ENCODE data around the gene TGFB2.
A peak's percentile ranks its signal among the peaks of the same experiment; 100 is the strongest.

The TGFB2 gene

DNA sequence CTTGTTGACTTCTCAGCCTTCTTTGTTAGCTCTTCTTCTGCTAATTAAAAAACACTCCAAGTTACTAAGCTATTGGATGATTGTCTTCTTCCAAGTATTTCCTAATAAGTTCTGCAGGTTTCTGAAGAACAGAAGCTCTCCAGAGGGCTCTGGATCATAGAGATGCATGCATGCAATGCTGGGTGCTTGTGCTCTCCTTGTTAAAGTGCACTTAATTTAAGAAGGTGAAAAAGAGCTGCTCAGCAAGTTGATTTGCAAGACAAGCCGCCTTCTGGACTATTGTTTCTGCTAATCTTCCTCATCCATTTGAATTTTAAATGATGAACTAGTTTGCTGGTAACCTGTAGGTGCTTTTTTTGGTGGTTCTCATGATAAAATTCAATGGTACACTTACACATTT is 43.9 kb upstream of the TGFB2 start:
- WGBS (ENCODE audit: insufficient coverage): no CpG with 5 or more reads among the region's 1 CpG

GRCh38 chr1:218302155-218302554 is 43.0 kb upstream of the TGFB2 start:
- Histone ChIP-seq H3K9me3 (ENCODE audit: control extremely low read depth in 1 of 5, control insufficient read depth in 4 of 5, insufficient read depth in 2 of 5, low read depth in 1 of 5, low read length in 4 of 5) (no peaks in the 10 kb centered on the region), H3K4me1 (ENCODE audit: control extremely low read depth in 1 of 4, control insufficient read depth in 4 of 4, insufficient read depth in 4 of 4, low read length in 3 of 4) (peaks cover 11 to 17% (median 12%) of the 10 kb centered on the region in 4 experiments), H3K27me3 (replicated peaks in 2 of 5; ENCODE audit: control insufficient read depth in 4 of 5, insufficient read depth in 5 of 5, low read length in 4 of 5) (no peaks in the 10 kb centered on the region), H3K27ac (ENCODE audit: insufficient read depth in 1 of 2, low read depth in 1 of 2, low read length in 2 of 2, poor library complexity in 1 of 2, severe bottlenecking in 2 of 2) (no peak overlapping the region), H3K4me3 (ENCODE audit: control insufficient read depth in 1 of 7, extremely low read depth in 1 of 7, insufficient read depth in 4 of 7, low read depth in 2 of 7, low read length in 6 of 7) (no peak overlapping the region), H3K36me3 (ENCODE audit: control insufficient read depth in 4 of 4, insufficient read depth in 4 of 4, low read length in 3 of 4) (peaks cover 0 to 17% (median 5%) of the 10 kb centered on the region in 4 experiments)
- ChIA-PET POLR2A (interaction anchor here (0.9 kb wide), 1 partner anchor 102 kb away, joined by 3 read pairs; no protein-coding TSS in a partner anchor), CTCF (interaction anchor here (0.7 to 3.2 kb wide), 8 partner anchors 10 to 1510 kb away, joined by 3 to 13 read pairs (median 3); partner anchors contain the start of gene RRP15)
- 96% methylated on average over 3 of the region's 3 CpGs for whole genome bisulfite sequencing (ENCODE audit: insufficient coverage)
- no peak for DNase-seq

More for the DNA sequence above, 43.9 kb upstream of the TGFB2 start:
- no peaks in the 10 kb centered on the region for H3K27me3 ChIP-seq (replicated peaks in 2 of 5; ENCODE audit: control insufficient read depth in 4 of 5, insufficient read depth in 5 of 5, low read length in 4 of 5)
- no peak for DNase-seq
- no peaks in the 10 kb centered on the region for H3K9me3 ChIP-seq (ENCODE audit: control extremely low read depth in 1 of 5, control insufficient read depth in 4 of 5, insufficient read depth in 2 of 5, low read depth in 1 of 5, low read length in 4 of 5)
- no peak overlapping the region for H3K27ac ChIP-seq (ENCODE audit: insufficient read depth in 1 of 2, low read depth in 1 of 2, low read length in 2 of 2, poor library complexity in 1 of 2, severe bottlenecking in 2 of 2)
- H3K4me3 ChIP-seq (ENCODE audit: control insufficient read depth in 1 of 7, extremely low read depth in 1 of 7, insufficient read depth in 4 of 7, low read depth in 2 of 7, low read length in 6 of 7): no peak overlapping the region
- CTCF ChIA-PET: interaction anchor here (1.7 to 3.2 kb wide), 3 partner anchors 9 to 219 kb away, joined by 6 to 13 read pairs (median 10); no protein-coding TSS in a partner anchor
- peaks cover 0 to 9% (median 5%) of the 10 kb centered on the region in 4 experiments for H3K36me3 ChIP-seq (ENCODE audit: control insufficient read depth in 4 of 4, insufficient read depth in 4 of 4, low read length in 3 of 4)
- POLR2A ChIA-PET: interaction anchor here (0.9 kb wide), 1 partner anchor 103 kb away, joined by 3 read pairs; no protein-coding TSS in a partner anchor
- H3K4me1 ChIP-seq (ENCODE audit: control extremely low read depth in 1 of 4, control insufficient read depth in 4 of 4, insufficient read depth in 4 of 4, low read length in 3 of 4): peaks cover 11 to 17% (median 12%) of the 10 kb centered on the region in 4 experiments

DNA sequence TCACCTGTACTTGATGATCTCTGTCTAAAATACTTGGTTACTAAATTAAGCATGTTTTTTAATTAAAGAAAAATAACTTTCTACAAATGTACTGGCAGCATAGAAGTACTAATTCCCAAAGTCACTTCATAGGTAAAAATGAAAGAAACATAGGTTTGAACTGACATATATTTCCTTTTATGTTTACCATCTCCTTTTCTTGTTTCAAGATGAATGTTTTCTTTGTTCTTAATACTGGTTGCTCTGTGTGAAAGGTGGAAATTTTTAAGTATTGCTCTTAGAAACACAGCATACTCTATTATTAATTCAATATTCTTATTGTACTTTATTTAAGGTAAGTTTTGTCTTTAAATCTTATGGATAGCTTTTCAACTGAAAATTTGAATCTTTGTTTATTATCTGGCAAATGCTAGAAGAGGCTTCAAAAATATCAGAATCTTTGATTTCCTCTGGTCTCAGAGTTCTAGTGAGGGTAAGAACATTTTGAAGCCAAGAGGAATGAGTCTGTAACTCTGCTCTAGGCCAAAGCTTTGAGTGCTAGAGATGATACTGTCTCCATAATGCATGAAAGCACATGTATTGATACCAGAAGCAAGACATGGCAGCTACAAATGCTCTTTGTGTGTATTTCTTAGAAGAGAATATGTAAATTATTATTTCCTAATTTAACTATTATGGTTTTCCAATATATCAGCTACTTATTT is 41.8 kb upstream of the TGFB2 start:
- Histone ChIP-seq H3K4me3 (ENCODE audit: control insufficient read depth in 1 of 7, extremely low read depth in 1 of 7, insufficient read depth in 4 of 7, low read depth in 2 of 7, low read length in 6 of 7) (no peak overlapping the region), H3K27ac (ENCODE audit: insufficient read depth in 1 of 2, low read depth in 1 of 2, low read length in 2 of 2, poor library complexity in 1 of 2, severe bottlenecking in 2 of 2) (no peak overlapping the region), H3K36me3 (ENCODE audit: control insufficient read depth in 4 of 4, insufficient read depth in 4 of 4, low read length in 3 of 4) (peaks cover 0 to 24% (median 7%) of the 10 kb centered on the region in 4 experiments), H3K27me3 (replicated peaks in 2 of 5; ENCODE audit: control insufficient read depth in 4 of 5, insufficient read depth in 5 of 5, low read length in 4 of 5) (no peaks in the 10 kb centered on the region), H3K9me3 (ENCODE audit: control extremely low read depth in 1 of 5, control insufficient read depth in 4 of 5, insufficient read depth in 2 of 5, low read depth in 1 of 5, low read length in 4 of 5) (no peaks in the 10 kb centered on the region), H3K4me1 (ENCODE audit: control extremely low read depth in 1 of 4, control insufficient read depth in 4 of 4, insufficient read depth in 4 of 4, low read length in 3 of 4) (peaks cover 11 to 17% (median 12%) of the 10 kb centered on the region in 4 experiments)
- DNase-seq: no peak
- POLR2A ChIA-PET: interaction anchor here (0.7 kb wide), 1 partner anchor 94 kb away, joined by 3 read pairs; no protein-coding TSS in a partner anchor
- CTCF ChIA-PET: interaction anchor here (1.0 to 3.2 kb wide), 7 partner anchors 11 to 41 kb away, joined by 3 to 13 read pairs (median 4); partner anchors contain the start of gene RRP15

DNA sequence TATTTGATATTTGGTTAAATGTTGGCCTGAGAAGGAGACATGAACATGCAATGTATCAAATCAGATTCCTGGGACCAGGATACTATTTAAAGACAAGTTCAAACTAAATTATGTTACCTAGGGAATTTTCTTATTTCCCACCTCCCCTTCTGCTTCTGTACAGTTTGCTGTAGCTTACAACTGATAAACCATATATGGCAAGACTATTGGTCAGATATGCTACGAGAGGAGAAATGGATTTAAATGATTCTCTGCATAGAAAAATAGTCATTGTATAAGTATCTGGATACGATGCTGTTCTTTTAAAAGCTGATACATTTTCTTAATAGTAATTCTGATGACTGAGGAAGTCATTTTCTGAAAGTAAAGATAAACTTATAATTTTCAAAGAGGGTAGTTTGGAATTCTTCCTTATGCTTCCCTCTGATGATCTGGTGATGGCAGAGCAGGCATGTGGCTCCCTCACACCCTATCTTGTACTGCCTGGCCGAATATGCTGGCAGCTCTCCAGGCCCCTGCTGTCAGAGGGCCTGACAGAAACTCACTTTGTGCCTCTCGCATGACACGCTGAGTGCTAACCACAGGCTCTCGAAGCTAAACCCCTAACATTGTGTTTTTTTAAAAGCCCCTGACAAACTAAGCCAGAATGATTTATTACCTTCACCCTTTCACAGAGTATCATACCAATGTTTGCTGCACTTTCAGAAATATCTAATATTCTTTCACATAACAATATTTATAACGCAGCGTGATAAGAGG is 40.7 kb upstream of the TGFB2 start:
- Histone ChIP-seq H3K4me3 (ENCODE audit: control insufficient read depth in 1 of 7, extremely low read depth in 1 of 7, insufficient read depth in 4 of 7, low read depth in 2 of 7, low read length in 6 of 7) (peak overlapping the region in 2 of 7 experiments; percentile 5 to 33), H3K4me1 (ENCODE audit: control extremely low read depth in 1 of 4, control insufficient read depth in 4 of 4, insufficient read depth in 4 of 4, low read length in 3 of 4) (peaks cover 11 to 17% (median 12%) of the 10 kb centered on the region in 4 experiments), H3K27ac (ENCODE audit: insufficient read depth in 1 of 2, low read depth in 1 of 2, low read length in 2 of 2, poor library complexity in 1 of 2, severe bottlenecking in 2 of 2) (peak overlapping the region; percentile 16 to 63), H3K36me3 (ENCODE audit: control insufficient read depth in 4 of 4, insufficient read depth in 4 of 4, low read length in 3 of 4) (peaks cover 2 to 29% (median 7%) of the 10 kb centered on the region in 4 experiments), H3K27me3 (replicated peaks in 2 of 5; ENCODE audit: control insufficient read depth in 4 of 5, insufficient read depth in 5 of 5, low read length in 4 of 5) (no peaks in the 10 kb centered on the region), H3K9me3 (ENCODE audit: control extremely low read depth in 1 of 5, control insufficient read depth in 4 of 5, insufficient read depth in 2 of 5, low read depth in 1 of 5, low read length in 4 of 5) (no peaks in the 10 kb centered on the region)
- ChIA-PET CTCF (interaction anchor here (1.5 to 2.1 kb wide), 4 partner anchors 8 to 40 kb away, joined by 3 to 5 read pairs (median 4); no protein-coding TSS in a partner anchor), POLR2A (interaction anchor here (0.7 kb wide), 1 partner anchor 95 kb away, joined by 3 read pairs; no protein-coding TSS in a partner anchor)
- 16% methylated on average over 3 of the region's 8 CpGs for WGBS (ENCODE audit: insufficient coverage)
- DNase-seq: peak; percentile 86 to 95 (median 94)

DNA sequence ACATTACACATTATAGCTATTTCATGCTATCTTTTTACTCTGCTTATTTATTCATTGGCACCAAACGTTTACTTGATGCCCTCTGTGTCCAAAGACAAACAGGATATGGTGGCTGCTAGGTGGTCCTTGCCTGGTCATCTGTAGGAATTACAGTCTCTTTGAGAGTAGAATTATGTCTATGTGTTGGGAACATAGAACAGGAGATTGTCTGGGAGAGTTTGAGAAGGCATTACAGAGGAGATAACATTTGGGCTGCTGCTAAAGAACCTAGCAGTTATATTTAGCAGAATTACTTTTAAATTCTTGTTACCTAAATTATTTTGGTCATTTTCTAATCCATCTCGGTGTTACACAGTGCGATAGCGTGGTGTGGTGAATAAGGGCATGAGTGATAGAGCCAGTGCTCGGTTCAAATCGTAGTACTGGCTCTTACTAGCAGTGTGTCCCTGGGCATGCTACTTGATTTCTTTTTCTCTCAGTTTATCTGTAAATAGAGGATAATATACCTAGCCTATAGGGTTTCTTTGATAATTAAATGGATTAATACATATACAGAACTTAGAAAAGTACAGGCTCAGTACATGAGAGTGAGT is 39.6 kb upstream of the TGFB2 start:
- CTCF ChIA-PET: interaction anchor here (1.6 to 1.7 kb wide), 2 partner anchors 9 to 10 kb away, joined by 5 to 7 read pairs; no protein-coding TSS in a partner anchor
- POLR2A ChIA-PET: no interaction called here
- Histone ChIP-seq H3K36me3 (ENCODE audit: control insufficient read depth in 4 of 4, insufficient read depth in 4 of 4, low read length in 3 of 4) (peaks cover 2 to 29% (median 8%) of the 10 kb centered on the region in 4 experiments), H3K9me3 (ENCODE audit: control extremely low read depth in 1 of 5, control insufficient read depth in 4 of 5, insufficient read depth in 2 of 5, low read depth in 1 of 5, low read length in 4 of 5) (no peaks in the 10 kb centered on the region), H3K4me3 (ENCODE audit: control insufficient read depth in 1 of 7, extremely low read depth in 1 of 7, insufficient read depth in 4 of 7, low read depth in 2 of 7, low read length in 6 of 7) (no peak overlapping the region), H3K27me3 (replicated peaks in 2 of 5; ENCODE audit: control insufficient read depth in 4 of 5, insufficient read depth in 5 of 5, low read length in 4 of 5) (no peaks in the 10 kb centered on the region), H3K4me1 (ENCODE audit: control extremely low read depth in 1 of 4, control insufficient read depth in 4 of 4, insufficient read depth in 4 of 4, low read length in 3 of 4) (peaks cover 11 to 17% (median 12%) of the 10 kb centered on the region in 4 experiments), H3K27ac (ENCODE audit: insufficient read depth in 1 of 2, low read depth in 1 of 2, low read length in 2 of 2, poor library complexity in 1 of 2, severe bottlenecking in 2 of 2) (peak overlapping the region in 1 of 2 experiments; percentile 63)
- DNase-seq: no peak
- WGBS (ENCODE audit: insufficient coverage): 87% methylated on average over 3 of the region's 6 CpGs

DNA sequence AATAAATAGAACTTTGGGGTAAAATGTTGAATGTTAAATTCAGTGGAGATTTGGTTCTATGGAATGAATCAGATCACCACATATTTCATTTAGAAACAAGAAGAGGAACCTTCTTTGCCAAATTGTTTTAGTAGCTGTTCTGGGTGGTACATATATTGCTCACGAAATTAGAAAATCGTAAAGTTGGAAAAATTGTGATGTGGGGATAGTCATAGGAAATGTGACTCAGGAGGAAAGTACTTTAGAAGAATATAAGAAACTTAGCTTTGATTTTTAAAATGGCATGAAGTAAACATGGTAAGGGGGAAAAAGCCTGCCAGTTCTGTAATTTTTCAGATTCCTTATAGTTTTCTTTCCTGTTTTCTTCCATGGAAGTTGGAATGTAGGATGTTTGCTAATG is 32.6 kb upstream of the TGFB2 start:
- Histone ChIP-seq H3K27me3 (replicated peaks in 2 of 5; ENCODE audit: control insufficient read depth in 4 of 5, insufficient read depth in 5 of 5, low read length in 4 of 5) (no peaks in the 10 kb centered on the region), H3K9me3 (ENCODE audit: control extremely low read depth in 1 of 5, control insufficient read depth in 4 of 5, insufficient read depth in 2 of 5, low read depth in 1 of 5, low read length in 4 of 5) (no peaks in the 10 kb centered on the region), H3K4me3 (ENCODE audit: control insufficient read depth in 1 of 7, extremely low read depth in 1 of 7, insufficient read depth in 4 of 7, low read depth in 2 of 7, low read length in 6 of 7) (no peak overlapping the region), H3K27ac (ENCODE audit: insufficient read depth in 1 of 2, low read depth in 1 of 2, low read length in 2 of 2, poor library complexity in 1 of 2, severe bottlenecking in 2 of 2) (no peak overlapping the region), H3K4me1 (ENCODE audit: control extremely low read depth in 1 of 4, control insufficient read depth in 4 of 4, insufficient read depth in 4 of 4, low read length in 3 of 4) (peaks cover 0 to 4% (median 1%) of the 10 kb centered on the region in 4 experiments), H3K36me3 (ENCODE audit: control insufficient read depth in 4 of 4, insufficient read depth in 4 of 4, low read length in 3 of 4) (peaks cover 5 to 17% (median 12%) of the 10 kb centered on the region in 4 experiments)
- 100% methylated on average over 2 of the region's 2 CpGs for WGBS (ENCODE audit: insufficient coverage)
- CTCF ChIA-PET: interaction anchor here (1.2 kb wide), 1 partner anchor 10 kb away, joined by 3 read pairs; no protein-coding TSS in a partner anchor
- DNase-seq: no peak
- POLR2A ChIA-PET: no interaction called here

Data from common myeloid progenitor, CD34-positive (primary cell).